Trophoblast cell (in vitro differentiated cells and primary cell): ENCODE measurements around the gene DHX34.
A peak's percentile ranks its signal among the peaks of the same experiment; 100 is the strongest.
"Not testable (repeated sequence)": the region's sequence is repeated elsewhere in the genome, so short reads cannot be mapped to it uniquely, and the experiment has no call there.

Source experiments
- DNase-seq, 2 donors: peaks; one replicate each; pipeline ENCODE4 v3.0.0-alpha.2; 2016
- H2AFZ ChIP-seq: 2 replicates; pipeline ENCODE4 v1.6.1; 2013; ENCODE audit warnings: low read length, moderate library complexity, mild to moderate bottlenecking; ENCODE audit not compliant: insufficient read depth, poor library complexity
- H2AK5ac ChIP-seq: 2 replicates; pipeline ENCODE4 v1.6.1; 2013; ENCODE audit warnings: mild to moderate bottlenecking, low read length
- H2BK120ac ChIP-seq: 2 replicates; pipeline ENCODE4 v1.6.1; 2013; ENCODE audit warnings: low read length, mild to moderate bottlenecking, moderate library complexity; ENCODE audit not compliant: insufficient read depth, poor library complexity
- H2BK12ac ChIP-seq: 2 replicates; pipeline ENCODE4 v1.6.1; 2013; ENCODE audit warnings: mild to moderate bottlenecking, low read length, moderate library complexity
- H2BK5ac ChIP-seq: 2 replicates; pipeline ENCODE4 v1.6.1; 2013; ENCODE audit warnings: low read length, low read depth, moderate library complexity, mild to moderate bottlenecking; ENCODE audit not compliant: poor library complexity
- H3K14ac ChIP-seq: 2 replicates; pipeline ENCODE4 v1.6.1; 2013; ENCODE audit warnings: mild to moderate bottlenecking, low read length
- H3K18ac ChIP-seq: 2 replicates; pipeline ENCODE4 v1.6.1; 2013; ENCODE audit warnings: mild to moderate bottlenecking, low read length
- H3K23ac ChIP-seq: 2 replicates; pipeline ENCODE4 v1.6.1; 2013; ENCODE audit warnings: low read length
- H3K27ac ChIP-seq: 2 replicates; pipeline ENCODE4 v1.5.1; 2013; ENCODE audit warnings: low read depth, mild to moderate bottlenecking, inconsistent platforms, low read length, moderate library complexity
- H3K27me3 ChIP-seq: 2 replicates; pipeline ENCODE4 v1.6.1; 2013; ENCODE audit warnings: inconsistent platforms, mild to moderate bottlenecking, low read length, moderate library complexity; ENCODE audit not compliant: insufficient read depth
- H3K36me3 ChIP-seq, 2 experiments: 1 replicate in 1 of 2; 2 replicates in 1 of 2; pipeline ENCODE4 v1.6.1; 2013; ENCODE audit warnings: low read length in 2 of 2, mild to moderate bottlenecking in 2 of 2, moderate library complexity in 1 of 2; ENCODE audit not compliant: insufficient read depth in 2 of 2, control insufficient read depth in 1 of 2
- H3K4ac ChIP-seq: 2 replicates; pipeline ENCODE4 v1.6.1; 2013; ENCODE audit warnings: low read depth, mild to moderate bottlenecking, low read length, moderate library complexity
- H3K4me1 ChIP-seq, 2 experiments: 1 replicate in 1 of 2; 2 replicates in 1 of 2; pipeline ENCODE4 v1.6.1; 2013; ENCODE audit warnings: low read length in 2 of 2, mild to moderate bottlenecking in 2 of 2, moderate library complexity in 1 of 2; ENCODE audit not compliant: insufficient read depth in 2 of 2, control insufficient read depth in 1 of 2
- H3K4me2 ChIP-seq: 2 replicates; pipeline ENCODE4 v1.6.1; 2013; ENCODE audit warnings: inconsistent platforms, mild to moderate bottlenecking, low read length, moderate library complexity
- H3K4me3 ChIP-seq: 2 replicates; pipeline ENCODE4 v1.5.1; 2013; ENCODE audit warnings: mild to moderate bottlenecking, low read depth, low read length, inconsistent platforms
- H3K79me1 ChIP-seq: one replicate; pipeline ENCODE4 v1.6.1; 2013; ENCODE audit warnings: low read length
- H3K79me2 ChIP-seq: 2 replicates; pipeline ENCODE4 v1.6.1; 2013; ENCODE audit warnings: low read length, mild to moderate bottlenecking; ENCODE audit not compliant: control insufficient read depth, insufficient read depth, poor library complexity
- H3K9ac ChIP-seq: 2 replicates; pipeline ENCODE4 v1.6.1; 2013; ENCODE audit warnings: mild to moderate bottlenecking, low read length
- H3K9me3 ChIP-seq: 2 replicates; pipeline ENCODE4 v1.6.1; 2013; ENCODE audit warnings: low read depth, mild to moderate bottlenecking, control low read depth, inconsistent platforms, low read length; ENCODE audit not compliant: insufficient read depth
- H4K12ac ChIP-seq: 2 replicates; pipeline ENCODE4 v1.6.1; 2013; ENCODE audit warnings: low read depth, mild to moderate bottlenecking, low read length, moderate library complexity
- H4K8ac ChIP-seq: 2 replicates; pipeline ENCODE4 v1.6.1; 2013; ENCODE audit warnings: low read depth, mild to moderate bottlenecking, low read length, moderate library complexity
- H4K91ac ChIP-seq: one replicate; pipeline ENCODE4 v1.6.1; 2013; ENCODE audit warnings: low read depth, mild to moderate bottlenecking, low read length, moderate library complexity
- WGBS: extraction: QIAGEN DNeasy Blood & Tissue Kit; methylation state at CpG from one replicate; pipeline ENCODE4 v1.1.7; 2013; ENCODE audit warnings: missing lambda C conversion rate; ENCODE audit not compliant: insufficient read length, insufficient coverage; ENCODE audit errors: extremely low coverage; 5-methylcytosine and 5-hydroxymethylcytosine counted together

DHX34 gene

GRCh38 chr19:47365455-47365854 lies 16.3 kb downstream of the DHX34 start:
- not testable (repeated sequence) for H3K4me2 ChIP-seq

GRCh38 chr19:47370045-47370611 lies 21.0 kb downstream of the DHX34 start:
- Histone ChIP-seq H3K27me3 (no peaks in the 10 kb centered on the region), H2AFZ (no peak overlapping the region), H3K9ac (no peak overlapping the region), H3K23ac (no peak overlapping the region), H2BK120ac (no peak overlapping the region), H4K91ac (no peak overlapping the region), H3K27ac (no peak overlapping the region), H4K12ac (no peak overlapping the region), H2BK12ac (no peak overlapping the region), H3K4ac (no peak overlapping the region), H4K8ac (no peak overlapping the region), H3K4me1 (no peaks in the 10 kb centered on the region), H3K14ac (no peak overlapping the region), H3K4me2 (no peak overlapping the region), H3K18ac (no peak overlapping the region), H3K9me3 (peaks cover 4% of the 10 kb centered on the region), H2AK5ac (no peak overlapping the region), H3K79me2 (no peaks in the 10 kb centered on the region), H3K4me3 (no peak overlapping the region), H3K79me1 (no peaks in the 10 kb centered on the region), H2BK5ac (no peak overlapping the region), H3K36me3 (peaks cover 66 to 71% of the 10 kb centered on the region in 2 experiments)
- WGBS: no CpG with 5 or more reads among the region's 10 CpGs
- peak in 1 of 2 donors; percentile 34 for DNase-seq

More at GRCh38 chr19:47365455-47365854, 16.3 kb downstream of the DHX34 start:
- H4K91ac ChIP-seq, DNase-seq, H3K4me3 ChIP-seq, H2BK12ac ChIP-seq, H2BK5ac ChIP-seq, H3K14ac ChIP-seq, H3K4ac ChIP-seq, H3K79me2 ChIP-seq, H3K9ac ChIP-seq, H2AK5ac ChIP-seq, H3K79me1 ChIP-seq, H3K23ac ChIP-seq, H2AFZ ChIP-seq, H3K18ac ChIP-seq, H3K4me1 ChIP-seq, H4K8ac ChIP-seq, H3K27me3 ChIP-seq, H4K12ac ChIP-seq, H2BK120ac ChIP-seq, H3K27ac ChIP-seq, H3K9me3 ChIP-seq: not testable (repeated sequence)
- no CpG with 5 or more reads among the region's 10 CpGs for WGBS
- peaks cover 60 to 69% of the 10 kb centered on the region in 2 experiments for H3K36me3 ChIP-seq

- Histone ChIP-seq H2AFZ (no peak overlapping the region), H3K9me3 (peaks cover 4% of the 10 kb centered on the region), H3K9ac (no peak overlapping the region), H3K36me3 (peaks cover 73 to 76% of the 10 kb centered on the region in 2 experiments), H2BK120ac (no peak overlapping the region), H2BK12ac (no peak overlapping the region), H3K27ac (no peak overlapping the region), H3K79me1 (no peaks in the 10 kb centered on the region), H4K12ac (no peak overlapping the region), H3K4me3 (no peak overlapping the region), H3K27me3 (no peaks in the 10 kb centered on the region), H3K14ac (no peak overlapping the region), H4K8ac (no peak overlapping the region), H3K23ac (no peak overlapping the region), H4K91ac (no peak overlapping the region), H2AK5ac (no peak overlapping the region), H3K4me1 (no peaks in the 10 kb centered on the region), H3K4me2 (no peak overlapping the region), H3K79me2 (no peaks in the 10 kb centered on the region), H3K4ac (no peak overlapping the region), H2BK5ac (no peak overlapping the region), H3K18ac (no peak overlapping the region)
- no peak for DNase-seq
- WGBS: no CpG with 5 or more reads among the region's 9 CpGs
Observed at GRCh38 chr19:47371261-47371660, 22.1 kb downstream of the DHX34 start.

- Histone ChIP-seq H3K79me1 (no peaks in the 10 kb centered on the region), H3K14ac (no peak overlapping the region), H2BK12ac (no peak overlapping the region), H4K8ac (no peak overlapping the region), H3K9ac (no peak overlapping the region), H3K4ac (no peak overlapping the region), H3K4me2 (no peak overlapping the region), H2AK5ac (no peak overlapping the region), H2AFZ (no peak overlapping the region), H2BK120ac (no peak overlapping the region), H2BK5ac (no peak overlapping the region), H3K27me3 (no peaks in the 10 kb centered on the region), H3K79me2 (no peaks in the 10 kb centered on the region), H4K91ac (no peak overlapping the region), H3K27ac (no peak overlapping the region), H3K23ac (no peak overlapping the region), H3K36me3 (peaks cover 81 to 84% of the 10 kb centered on the region in 2 experiments), H4K12ac (no peak overlapping the region), H3K9me3 (peaks cover 4% of the 10 kb centered on the region), H3K4me3 (peak overlapping the region; percentile 44), H3K18ac (no peak overlapping the region), H3K4me1 (no peaks in the 10 kb centered on the region)
- no CpG with 5 or more reads among the region's 22 CpGs for WGBS
- DNase-seq: no peak
Observed at GRCh38 chr19:47372603-47373002, 23.5 kb downstream of the DHX34 start.
